MM.1S (cell line): ENCODE results near the gene PSD2.

Experiments used
- CTCF ChIP-seq: fragments of 300-600 bp; sonication (generic); IDR thresholded peaks from 2 replicates; pipeline ENCODE4 v1.5.1; 2016; ENCODE audit warnings: antibody characterized with exemption, low read length, mixed read lengths
- EZH2 ChIP-seq: fragments of 300-600 bp; sonication (generic); optimal IDR thresholded peaks from 2 replicates; pipeline ENCODE3; 2017; ENCODE audit warnings: low read depth, mild to moderate bottlenecking, antibody characterized with exemption, low read length, mixed read lengths
- EZH2phosphoT487 ChIP-seq: fragments of 300-600 bp; sonication (generic); IDR thresholded peaks from 2 replicates; pipeline ENCODE4 v1.6.1; 2018; ENCODE audit warnings: antibody characterized with exemption, low read length

DNA sequence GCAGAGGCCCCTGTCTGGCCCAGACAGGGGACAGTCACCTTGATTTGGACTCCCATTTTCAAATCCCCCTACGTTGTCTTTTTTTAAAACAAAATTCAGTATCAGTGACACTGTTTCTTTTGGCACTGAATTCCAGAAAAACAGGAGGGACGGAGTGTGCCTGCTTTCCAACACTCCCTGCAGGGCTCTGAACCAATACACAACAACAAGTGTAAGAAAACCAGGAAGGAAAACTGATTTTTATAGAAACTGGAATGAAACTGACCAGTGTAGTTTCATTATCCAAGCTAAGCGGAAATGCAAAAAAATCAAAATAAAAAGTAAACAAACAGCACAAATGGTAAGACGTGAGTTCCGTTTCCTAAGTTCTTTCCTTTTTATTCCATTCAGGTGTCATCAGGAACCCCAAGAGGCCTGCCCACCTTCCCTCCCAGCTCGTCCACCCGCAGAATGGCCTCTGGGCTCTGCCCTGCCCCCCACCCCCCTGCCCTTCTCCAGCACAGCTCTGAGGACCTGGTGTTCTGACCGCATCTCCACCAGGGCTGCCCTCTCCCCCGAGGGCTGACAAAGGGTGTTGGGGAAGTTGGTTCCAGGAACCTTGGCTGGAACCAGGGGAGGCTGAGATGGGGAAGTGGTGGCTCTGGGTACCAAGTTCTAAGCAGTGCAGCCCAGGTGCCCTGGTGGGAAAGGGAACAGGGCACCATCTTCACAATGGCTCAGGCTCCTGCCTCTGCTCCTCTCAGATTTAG, 73.6 kb downstream of the PSD2 start:
- TF ChIP-seq CTCF (no peak), EZH2 (no peak), EZH2phosphoT487 (no peak)
